H9 (cell line): ENCODE measurements around the gene BLACAT1. TPM values are rescaled to one million over a fixed set of nuclear protein-coding genes. Genes with fewer than 3 reads are reported as not detected.

Experiments used
- DNase-seq: peaks from one replicate; pipeline ENCODE4 v3.0.0-alpha.2; 2017
- H2AFZ ChIP-seq: one replicate; pipeline ENCODE4 v1.6.1; 2013; ENCODE audit warnings: mild to moderate bottlenecking, low read length, control low read depth, moderate library complexity
- H2AK5ac ChIP-seq: 2 replicates; pipeline ENCODE4 v1.6.1; 2013; ENCODE audit warnings: low read length, control low read depth, mixed read lengths; ENCODE audit not compliant: insufficient read length
- H2BK120ac ChIP-seq: one replicate; pipeline ENCODE4 v1.6.1; 2013; ENCODE audit warnings: low read depth, mild to moderate bottlenecking, low read length, control low read depth, inconsistent platforms; ENCODE audit not compliant: poor library complexity, severe bottlenecking
- H2BK12ac ChIP-seq: 2 replicates; pipeline ENCODE4 v1.6.1; 2013; ENCODE audit warnings: low read length, control low read depth, mixed read lengths, low read depth; ENCODE audit not compliant: insufficient read length
- H2BK15ac ChIP-seq: 2 replicates; pipeline ENCODE4 v1.6.1; 2013; ENCODE audit warnings: low read depth, low read length, control low read depth
- H2BK20ac ChIP-seq: one replicate; pipeline ENCODE4 v1.6.1; 2013; ENCODE audit warnings: low read depth, mild to moderate bottlenecking, low read length, control low read depth, inconsistent platforms; ENCODE audit not compliant: poor library complexity, severe bottlenecking
- H2BK5ac ChIP-seq: 2 replicates; pipeline ENCODE4 v1.6.1; 2013; ENCODE audit warnings: low read length, control low read depth, mixed read lengths; ENCODE audit not compliant: insufficient read length
- H3K14ac ChIP-seq: 2 replicates; pipeline ENCODE4 v1.6.1; 2013; ENCODE audit warnings: low read length, control low read depth; ENCODE audit not compliant: insufficient read depth
- H3K18ac ChIP-seq: 2 replicates; pipeline ENCODE4 v1.6.1; 2013; ENCODE audit warnings: low read depth, mild to moderate bottlenecking, mixed read lengths, low read length, control low read depth; ENCODE audit not compliant: insufficient read length
- H3K23ac ChIP-seq: 2 replicates; pipeline ENCODE4 v1.6.1; 2013; ENCODE audit warnings: low read length, control low read depth, mixed read lengths, low read depth; ENCODE audit not compliant: insufficient read length
- H3K23me2 ChIP-seq: 2 replicates; pipeline ENCODE4 v1.6.1; 2013; ENCODE audit warnings: low read depth, mild to moderate bottlenecking, mixed read lengths, low read length, control low read depth; ENCODE audit not compliant: insufficient read length, poor library complexity, severe bottlenecking
- H3K27ac ChIP-seq: 2 replicates; pipeline ENCODE4 v1.5.1; 2013; ENCODE audit warnings: low read length, control low read depth, mixed read lengths, low read depth; ENCODE audit not compliant: insufficient read length
- H3K27me3 ChIP-seq: 2 replicates; pipeline ENCODE4 v1.6.1; 2013; ENCODE audit warnings: low read length, control low read depth, inconsistent platforms; ENCODE audit not compliant: insufficient read depth
- H3K4ac ChIP-seq: 2 replicates; pipeline ENCODE4 v1.6.1; 2013; ENCODE audit warnings: low read depth, mild to moderate bottlenecking, control low read depth, inconsistent platforms, low read length, moderate library complexity
- H3K4me1 ChIP-seq: 2 replicates; pipeline ENCODE4 v1.6.1; 2013; ENCODE audit warnings: low read length, control low read depth, inconsistent platforms; ENCODE audit not compliant: insufficient read depth
- H3K4me2 ChIP-seq: 2 replicates; pipeline ENCODE4 v1.6.1; 2013; ENCODE audit warnings: low read length, control low read depth, mixed read lengths; ENCODE audit not compliant: insufficient read length, insufficient read depth
- H3K56ac ChIP-seq: 2 replicates; pipeline ENCODE4 v1.6.1; 2013; ENCODE audit warnings: low read depth, mild to moderate bottlenecking, mixed read lengths, low read length, control low read depth; ENCODE audit not compliant: insufficient read length
- H3K79me1 ChIP-seq: 2 replicates; pipeline ENCODE4 v1.6.1; 2013; ENCODE audit warnings: low read depth, mild to moderate bottlenecking, moderate library complexity, low read length, control low read depth, inconsistent platforms; ENCODE audit not compliant: insufficient read depth, poor library complexity, severe bottlenecking
- H3K79me2 ChIP-seq: 2 replicates; pipeline ENCODE4 v1.6.1; 2013; ENCODE audit warnings: low read length, control low read depth, inconsistent platforms; ENCODE audit not compliant: insufficient read depth
- H3K9ac ChIP-seq: 2 replicates; pipeline ENCODE4 v1.6.1; 2013; ENCODE audit warnings: low read length, control low read depth, mixed read lengths; ENCODE audit not compliant: insufficient read length; ENCODE audit errors: extremely low read depth
- H3K9me3 ChIP-seq: one replicate; pipeline ENCODE4 v1.6.1; 2013; ENCODE audit warnings: low read depth, low read length, inconsistent platforms; ENCODE audit not compliant: control insufficient read depth
- H3T11ph ChIP-seq: one replicate; pipeline ENCODE4 v1.6.1; 2013; ENCODE audit warnings: mild to moderate bottlenecking, low read length, control low read depth, inconsistent platforms
- H4K20me1 ChIP-seq: one replicate; pipeline ENCODE4 v1.6.1; 2013; ENCODE audit not compliant: control insufficient read depth, insufficient read length, insufficient read depth
- H4K5ac ChIP-seq: 2 replicates; pipeline ENCODE4 v1.6.1; 2013; ENCODE audit warnings: low read depth, mild to moderate bottlenecking, mixed read lengths, low read length, control low read depth; ENCODE audit not compliant: insufficient read length
- H4K8ac ChIP-seq: replicated peaks from 2 replicates; pipeline ENCODE4 v1.6.1; 2013; ENCODE audit warnings: low read length, control low read depth, mixed read lengths, low read depth; ENCODE audit not compliant: insufficient read length
- H4K91ac ChIP-seq: 2 replicates; pipeline ENCODE4 v1.6.1; 2013; ENCODE audit warnings: low read depth, mild to moderate bottlenecking, moderate library complexity, mixed read lengths, low read length, control low read depth; ENCODE audit not compliant: insufficient read length
- H3K27ac Mint-ChIP-seq, 3 experiments: 2 replicates in 2 of 3; 3 replicates in 1 of 3; pipeline ENCODE4 v1.8.0; 2020 to 2021; ENCODE audit warnings: mixed read lengths in 3 of 3, mild to moderate bottlenecking in 1 of 3, moderate library complexity in 1 of 3
- H3K27me3 Mint-ChIP-seq: 2 replicates; pipeline ENCODE4 v1.8.0; 2021; ENCODE audit warnings: low read depth, mild to moderate bottlenecking, moderate library complexity, mixed read lengths
- H3K36me3 Mint-ChIP-seq, 3 experiments: 2 replicates in 2 of 3; 3 replicates in 1 of 3; pipeline ENCODE4 v1.8.0; 2020 to 2021; ENCODE audit warnings: low read depth in 3 of 3, mixed read lengths in 3 of 3; ENCODE audit not compliant: insufficient read depth in 1 of 3
- H3K4me1 Mint-ChIP-seq, 2 experiments: 2 replicates each; pipeline ENCODE4 v1.8.0; 2020; ENCODE audit warnings: mixed read lengths in 2 of 2
- H3K4me3 Mint-ChIP-seq, 2 experiments: 2 replicates in 1 of 2; 3 replicates in 1 of 2; pipeline ENCODE4 v1.8.0; 2020 to 2021; ENCODE audit warnings: mild to moderate bottlenecking in 2 of 2, mixed read lengths in 2 of 2, moderate library complexity in 1 of 2
- H3K9me3 Mint-ChIP-seq, 2 experiments: 2 replicates in 1 of 2; 3 replicates in 1 of 2; pipeline ENCODE4 v1.8.0; 2020; ENCODE audit warnings: mild to moderate bottlenecking in 2 of 2, mixed read lengths in 2 of 2, moderate library complexity in 1 of 2
- WGBS: extraction: QIAGEN DNeasy Blood & Tissue Kit; methylation state at CpG from one replicate; pipeline ENCODE4 v1.1.7; 2013; ENCODE audit warnings: missing lambda C conversion rate, low lambda C conversion rate, mixed read lengths; ENCODE audit not compliant: insufficient read length; ENCODE audit errors: extremely low coverage; 5-methylcytosine and 5-hydroxymethylcytosine counted together
- total RNA-seq: library from RNA; stranded (reverse); gene quantifications from 2 replicates; pipeline ENCODE4 v1.2.1, GENCODE V29; 2021
- TF ChIP-seq, protein P1 (sequence below): fragments of 200-600 bp; sonication (generic); conservative IDR thresholded peaks from 3 replicates; pipeline ENCODE4 v1.8.0; 2021; ENCODE audit warnings: antibody characterized with exemption, mild to moderate bottlenecking

BLACAT1 gene
- total RNA-seq, 1 experiment from 2014 or later: 4.0 TPM

DNA sequence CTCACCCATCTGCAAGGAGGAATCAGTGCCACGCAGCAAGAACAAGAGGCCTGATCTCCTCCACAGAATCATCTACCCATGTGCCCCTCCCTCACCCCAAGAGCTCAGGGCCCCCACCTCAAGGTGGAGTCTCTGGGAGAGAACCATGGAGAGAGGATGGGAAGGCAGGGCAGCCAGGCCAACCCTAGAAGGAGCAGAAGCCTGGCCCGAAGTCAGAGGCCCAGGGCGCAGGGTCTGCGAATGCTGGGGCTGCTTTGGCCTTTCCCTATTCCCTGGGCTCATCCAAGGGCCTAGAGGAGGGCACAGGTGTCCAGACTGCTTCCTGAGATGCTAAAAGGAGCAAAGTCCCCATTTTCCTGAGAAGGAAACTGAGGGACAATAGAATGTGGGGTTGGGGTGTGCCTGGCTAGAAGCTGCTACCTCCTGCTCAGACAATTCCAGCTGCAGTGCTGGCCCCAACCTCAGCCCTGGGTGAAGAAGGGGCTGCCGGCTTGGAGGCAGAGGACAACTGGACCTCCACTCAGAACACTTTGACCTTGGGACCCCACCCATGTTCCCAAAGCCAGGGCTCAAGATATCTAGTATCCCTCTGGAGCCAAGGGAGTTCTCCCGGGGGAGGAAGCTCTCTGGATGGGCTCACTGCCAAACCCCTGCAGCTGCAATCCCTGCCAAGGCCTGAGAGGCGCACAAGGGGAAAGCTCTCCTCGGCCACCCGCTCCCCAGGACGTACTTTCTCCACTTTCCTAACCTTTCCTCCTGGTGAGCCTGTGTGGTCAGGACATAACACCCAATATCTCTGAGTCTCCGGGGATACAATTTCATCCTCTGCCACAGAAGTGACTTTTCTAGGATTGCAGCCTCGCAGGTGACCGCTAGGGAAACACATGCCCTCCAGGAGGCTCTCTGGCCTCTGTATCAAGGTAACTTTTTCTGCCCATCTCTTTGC, 17.4 kb downstream of the BLACAT1 start:
- Histone ChIP-seq H2AK5ac (no peak overlapping the region), H4K91ac (no peak overlapping the region), H3K4ac (no peak overlapping the region), H3K14ac (no peak overlapping the region), H2BK15ac (no peak overlapping the region), H2AFZ (no peak overlapping the region), H4K5ac (no peak overlapping the region), H3K23ac (no peak overlapping the region), H3T11ph (no peak overlapping the region), H3K4me2 (no peak overlapping the region), H4K8ac (no peak overlapping the region), H3K9ac (no peak overlapping the region), H2BK5ac (no peak overlapping the region), H3K27me3 (no peaks in the 10 kb centered on the region), H3K79me2 (no peaks in the 10 kb centered on the region), H3K18ac (no peak overlapping the region), H2BK20ac (no peak overlapping the region), H2BK120ac (no peak overlapping the region), H3K4me1 (peaks cover 22% of the 10 kb centered on the region; the same call in 1 of the 2 replicates), H4K20me1 (no peaks in the 10 kb centered on the region), H3K79me1 (no peaks in the 10 kb centered on the region), H3K56ac (no peak overlapping the region), H3K27ac (no peak overlapping the region), H3K9me3 (no peaks in the 10 kb centered on the region), H2BK12ac (no peak overlapping the region), H3K23me2 (no peaks in the 10 kb centered on the region)
- TF ChIP-seq, protein P1, sequence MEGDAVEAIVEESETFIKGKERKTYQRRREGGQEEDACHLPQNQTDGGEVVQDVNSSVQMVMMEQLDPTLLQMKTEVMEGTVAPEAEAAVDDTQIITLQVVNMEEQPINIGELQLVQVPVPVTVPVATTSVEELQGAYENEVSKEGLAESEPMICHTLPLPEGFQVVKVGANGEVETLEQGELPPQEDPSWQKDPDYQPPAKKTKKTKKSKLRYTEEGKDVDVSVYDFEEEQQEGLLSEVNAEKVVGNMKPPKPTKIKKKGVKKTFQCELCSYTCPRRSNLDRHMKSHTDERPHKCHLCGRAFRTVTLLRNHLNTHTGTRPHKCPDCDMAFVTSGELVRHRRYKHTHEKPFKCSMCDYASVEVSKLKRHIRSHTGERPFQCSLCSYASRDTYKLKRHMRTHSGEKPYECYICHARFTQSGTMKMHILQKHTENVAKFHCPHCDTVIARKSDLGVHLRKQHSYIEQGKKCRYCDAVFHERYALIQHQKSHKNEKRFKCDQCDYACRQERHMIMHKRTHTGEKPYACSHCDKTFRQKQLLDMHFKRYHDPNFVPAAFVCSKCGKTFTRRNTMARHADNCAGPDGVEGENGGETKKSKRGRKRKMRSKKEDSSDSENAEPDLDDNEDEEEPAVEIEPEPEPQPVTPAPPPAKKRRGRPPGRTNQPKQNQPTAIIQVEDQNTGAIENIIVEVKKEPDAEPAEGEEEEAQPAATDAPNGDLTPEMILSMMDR: peak; percentile 60
- peaks cover 0 to 5% (median 0%) of the 10 kb centered on the region in 3 experiments; a peak in 4 of 7 replicates for H3K36me3 Mint-ChIP-seq
- H3K27ac Mint-ChIP-seq: no peak overlapping the region; a peak in 1 of 7 replicates
- DNase-seq: no peak
- no peak overlapping the region for H3K4me3 Mint-ChIP-seq
- no CpG with 5 or more reads among the region's 13 CpGs for WGBS
- peaks cover 38% of the 10 kb centered on the region for H3K27me3 Mint-ChIP-seq
- no peaks in the 10 kb centered on the region for H3K9me3 Mint-ChIP-seq
- peaks cover 49 to 66% of the 10 kb centered on the region in 2 experiments for H3K4me1 Mint-ChIP-seq
